ENCODE measurements around the gene TMTC4.

The TMTC4 gene

DNA sequence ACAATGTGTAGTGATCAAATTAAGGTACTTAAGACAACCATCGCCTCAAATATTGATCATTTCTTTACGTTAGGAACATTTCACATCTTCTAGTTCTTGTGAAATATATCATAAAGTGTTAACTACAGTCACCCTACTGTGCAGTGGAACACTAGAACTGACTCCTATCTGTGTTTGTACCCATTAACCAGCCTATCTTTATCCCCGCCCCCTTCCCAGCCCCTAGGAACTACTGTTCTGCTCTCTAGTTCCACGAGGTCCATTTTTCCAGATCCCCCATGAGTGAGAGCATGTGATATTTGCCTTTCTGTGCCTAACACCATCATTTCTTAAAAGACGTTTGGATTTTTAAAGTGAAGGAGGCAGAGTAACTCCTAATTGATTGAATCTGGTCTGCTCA lies 61.6 kb downstream of the TMTC4 start:
- Histone ChIP-seq H3K27me3 (no peaks in the 10 kb centered on the region), H3K36me3 (no peaks in the 10 kb centered on the region), H3K9me3 (no peaks in the 10 kb centered on the region; the same call in 1 of the 2 replicates), H3K4me3 (ENCODE audit: low read depth, low read length) (no peak overlapping the region), H3K4me1 (no peaks in the 10 kb centered on the region)
- TF ChIP-seq, protein P1, sequence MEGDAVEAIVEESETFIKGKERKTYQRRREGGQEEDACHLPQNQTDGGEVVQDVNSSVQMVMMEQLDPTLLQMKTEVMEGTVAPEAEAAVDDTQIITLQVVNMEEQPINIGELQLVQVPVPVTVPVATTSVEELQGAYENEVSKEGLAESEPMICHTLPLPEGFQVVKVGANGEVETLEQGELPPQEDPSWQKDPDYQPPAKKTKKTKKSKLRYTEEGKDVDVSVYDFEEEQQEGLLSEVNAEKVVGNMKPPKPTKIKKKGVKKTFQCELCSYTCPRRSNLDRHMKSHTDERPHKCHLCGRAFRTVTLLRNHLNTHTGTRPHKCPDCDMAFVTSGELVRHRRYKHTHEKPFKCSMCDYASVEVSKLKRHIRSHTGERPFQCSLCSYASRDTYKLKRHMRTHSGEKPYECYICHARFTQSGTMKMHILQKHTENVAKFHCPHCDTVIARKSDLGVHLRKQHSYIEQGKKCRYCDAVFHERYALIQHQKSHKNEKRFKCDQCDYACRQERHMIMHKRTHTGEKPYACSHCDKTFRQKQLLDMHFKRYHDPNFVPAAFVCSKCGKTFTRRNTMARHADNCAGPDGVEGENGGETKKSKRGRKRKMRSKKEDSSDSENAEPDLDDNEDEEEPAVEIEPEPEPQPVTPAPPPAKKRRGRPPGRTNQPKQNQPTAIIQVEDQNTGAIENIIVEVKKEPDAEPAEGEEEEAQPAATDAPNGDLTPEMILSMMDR (IDR thresholded peaks at IDR 0.05; ENCODE audit: low read depth, low read length): no peak
- DNase-seq: no peak

DNA sequence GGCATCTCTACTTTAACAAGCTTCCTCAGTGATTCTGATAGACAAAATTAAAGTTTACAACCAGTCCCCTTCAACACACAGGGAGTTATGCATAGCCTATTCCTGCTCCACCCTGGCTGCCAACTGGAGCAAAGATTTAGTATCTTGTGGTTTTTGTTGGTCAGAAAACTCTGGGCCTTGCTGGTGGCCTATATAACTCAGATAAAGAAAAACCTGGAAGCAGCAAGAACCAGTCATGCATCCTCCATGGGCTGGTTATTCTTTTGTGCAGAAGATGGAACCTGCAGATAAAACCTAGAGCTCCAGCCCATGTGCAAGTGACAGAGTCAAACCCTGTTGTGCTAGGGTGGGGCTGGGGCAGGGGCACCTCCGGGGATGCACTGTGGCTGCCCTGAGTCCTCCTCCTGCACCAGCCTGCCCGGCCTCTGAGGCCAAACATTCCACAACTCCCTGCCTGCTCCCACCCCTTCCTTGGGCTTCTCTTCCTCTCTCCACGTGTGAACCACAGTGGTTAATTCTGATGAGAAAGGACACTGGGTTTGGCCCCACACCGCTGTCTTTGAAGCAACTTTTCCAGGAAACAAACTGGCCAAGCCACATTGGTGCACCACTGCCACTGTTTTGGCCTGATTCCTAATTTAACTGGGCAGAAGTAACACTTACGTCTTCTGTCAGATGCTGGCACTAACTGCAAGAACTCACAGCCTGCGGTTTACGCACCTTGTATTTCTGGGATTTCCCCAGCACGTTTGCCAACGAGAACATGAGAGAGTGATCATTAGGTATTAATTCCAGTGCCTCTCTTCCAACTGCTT lies 62.7 kb downstream of the TMTC4 start:
- DNase-seq: no peak
- Histone ChIP-seq H3K4me1 (no peaks in the 10 kb centered on the region), H3K4me3 (ENCODE audit: low read depth, low read length) (no peak overlapping the region), H3K36me3 (no peaks in the 10 kb centered on the region), H3K9me3 (no peaks in the 10 kb centered on the region), H3K27me3 (no peaks in the 10 kb centered on the region)
- TF ChIP-seq, protein P1 (IDR thresholded peaks at IDR 0.05; ENCODE audit: low read depth, low read length): no peak

DNA sequence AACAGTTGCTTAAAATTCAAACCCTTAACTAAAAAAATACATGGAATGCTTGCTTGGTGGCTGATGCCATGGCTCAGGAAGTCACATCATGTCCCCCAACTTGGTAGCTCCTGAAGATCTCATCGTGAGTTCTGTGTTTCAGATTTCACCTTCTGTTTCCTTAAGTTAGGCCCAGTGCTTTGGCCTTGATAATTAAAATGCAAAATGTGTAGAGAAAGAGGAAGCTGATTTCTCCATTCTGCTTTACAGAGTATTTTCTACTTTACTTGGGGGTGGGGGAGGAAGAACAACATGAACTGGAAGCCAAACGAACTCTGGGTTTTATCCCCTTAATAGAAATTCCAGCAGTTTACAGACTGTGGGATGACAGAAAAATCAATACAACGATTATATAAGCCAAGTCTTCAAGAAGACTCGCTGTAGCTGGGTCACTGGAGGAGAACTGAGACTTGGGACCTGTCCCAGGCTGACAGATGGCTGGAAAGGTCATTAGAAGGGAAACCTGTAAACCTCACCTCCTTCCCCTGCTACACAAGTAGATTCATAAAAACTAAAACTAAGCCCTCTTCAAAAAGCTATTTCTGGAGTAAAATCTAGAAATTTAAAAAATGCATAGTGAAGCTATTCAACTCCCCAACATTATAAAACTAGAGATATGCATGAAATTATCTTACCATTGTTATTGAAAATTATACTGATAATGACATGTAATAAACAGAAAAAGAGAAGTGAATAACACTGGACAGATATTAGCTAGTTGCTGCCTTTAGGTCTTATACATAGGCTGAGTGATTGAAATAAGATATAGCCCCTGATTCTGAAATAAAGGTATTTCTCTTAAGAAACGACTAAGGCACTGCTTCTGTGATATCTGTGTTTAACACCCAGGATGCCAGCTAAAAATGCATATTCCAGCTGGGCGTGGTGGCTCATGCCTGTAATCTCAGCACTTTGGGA lies 63.9 kb downstream of the TMTC4 start:
- TF ChIP-seq, protein P1 (IDR thresholded peaks at IDR 0.05; ENCODE audit: low read depth, low read length): no peak
- no peak for DNase-seq
- H3K9me3 ChIP-seq: no peaks in the 10 kb centered on the region
- no peaks in the 10 kb centered on the region for H3K36me3 ChIP-seq
- H3K4me3 ChIP-seq (ENCODE audit: low read depth, low read length): no peak overlapping the region
- H3K27me3 ChIP-seq: no peaks in the 10 kb centered on the region
- no peaks in the 10 kb centered on the region for H3K4me1 ChIP-seq

DNA sequence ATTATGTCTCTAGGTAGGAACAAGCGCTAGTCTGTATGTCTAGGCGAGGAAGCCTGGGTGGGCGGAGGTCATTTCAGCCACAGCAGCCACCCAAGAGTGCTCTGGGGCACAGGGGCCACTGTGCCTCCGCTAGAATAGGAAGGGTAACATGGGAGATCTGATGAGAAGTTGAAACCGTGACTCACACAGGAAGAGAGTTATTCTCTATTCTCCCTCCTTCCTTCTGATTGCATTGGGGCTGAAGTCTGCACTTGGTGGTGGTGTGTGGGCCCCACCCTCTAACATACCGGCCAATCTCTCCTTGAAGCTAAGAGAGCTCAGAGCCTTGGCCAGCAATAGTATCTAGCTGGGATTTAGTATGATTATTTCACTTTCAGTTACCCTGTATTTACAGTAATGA lies 65.7 kb downstream of the TMTC4 start:
- no peaks in the 10 kb centered on the region for H3K4me1 ChIP-seq
- no peak for DNase-seq
- no peaks in the 10 kb centered on the region for H3K9me3 ChIP-seq
- no peaks in the 10 kb centered on the region for H3K36me3 ChIP-seq
- no peak overlapping the region for H3K4me3 ChIP-seq (ENCODE audit: low read depth, low read length)
- TF ChIP-seq, protein P1 (IDR thresholded peaks at IDR 0.05; ENCODE audit: low read depth, low read length): no peak
- H3K27me3 ChIP-seq: no peaks in the 10 kb centered on the region

DNA sequence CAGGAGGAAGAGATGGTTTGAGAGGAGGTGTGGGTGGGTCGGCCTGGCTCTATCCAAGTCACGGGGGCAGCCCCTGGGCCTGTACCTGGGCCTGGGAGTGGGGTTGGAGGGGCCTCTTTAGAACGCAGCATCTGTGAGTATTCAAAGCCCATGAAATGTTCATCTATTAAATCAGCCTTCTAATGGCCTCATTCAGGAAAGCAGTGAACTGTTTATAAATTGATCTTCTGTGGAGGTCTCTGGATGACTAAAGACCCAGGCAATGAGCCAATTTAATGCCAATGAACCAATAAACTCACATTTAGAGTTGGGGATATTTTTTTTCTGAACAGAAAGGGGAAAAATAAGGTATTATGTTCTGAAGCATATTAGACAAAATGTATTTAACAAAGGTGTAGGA lies 66.1 kb downstream of the TMTC4 start:
- no peak for DNase-seq
- Histone ChIP-seq H3K27me3 (no peaks in the 10 kb centered on the region), H3K4me1 (no peaks in the 10 kb centered on the region), H3K4me3 (ENCODE audit: low read depth, low read length) (no peak overlapping the region), H3K9me3 (no peaks in the 10 kb centered on the region), H3K36me3 (no peaks in the 10 kb centered on the region)
- TF ChIP-seq, protein P1 (IDR thresholded peaks at IDR 0.05; ENCODE audit: low read depth, low read length): no peak

All from BE2C (cell line).